MM.1S (cell line): Measurements from ENCODE around the gene PLCB4.
"Not testable (repeated sequence)": the region's sequence is repeated elsewhere in the genome, so short reads cannot be mapped to it uniquely, and the experiment has no call there.

Experiments used
- DNase-seq: peaks from one replicate; pipeline ENCODE4 v3.0.0-alpha.2; 2015
- H2AFZ ChIP-seq: fragments of 300-600 bp; sonication (generic); 2 replicates; pipeline ENCODE4 v1.6.0; 2016; ENCODE audit warnings: antibody characterized with exemption, low read length
- H3F3A ChIP-seq: fragments of 300-600 bp; sonication (generic); 2 replicates; pipeline ENCODE4 v1.6.1; 2016; ENCODE audit warnings: mild to moderate bottlenecking, antibody characterized with exemption, low read length, moderate library complexity, mixed read lengths; ENCODE audit not compliant: insufficient read depth
- H3K27ac ChIP-seq: fragments of 300-600 bp; sonication (generic); 2 replicates; pipeline ENCODE4 v1.5.1; 2016; ENCODE audit warnings: mild to moderate bottlenecking, low read length
- H3K27me3 ChIP-seq: fragments of 300-600 bp; sonication (generic); replicated peaks from 2 replicates; pipeline ENCODE4 v1.6.0; 2016; ENCODE audit warnings: low read length; ENCODE audit not compliant: insufficient read depth
- H3K36me3 ChIP-seq: fragments of 300-600 bp; sonication (generic); replicated peaks from 2 replicates; pipeline ENCODE4 v1.6.1; 2016; ENCODE audit warnings: mild to moderate bottlenecking, low read length, mixed read lengths; ENCODE audit not compliant: insufficient read depth
- H3K4me1 ChIP-seq: fragments of 300-600 bp; sonication (generic); 2 replicates; pipeline ENCODE4 v1.6.1; 2016; ENCODE audit warnings: low read length, mixed read lengths
- H3K4me2 ChIP-seq: fragments of 300-600 bp; sonication (generic); 2 replicates; pipeline ENCODE4 v1.6.0; 2016; ENCODE audit warnings: low read depth, low read length
- H3K4me3 ChIP-seq: fragments of 300-600 bp; sonication (generic); 2 replicates; pipeline ENCODE4 v1.5.1; 2016; ENCODE audit warnings: low read length, mixed read lengths
- H3K79me2 ChIP-seq: fragments of 300-600 bp; sonication (generic); 2 replicates; pipeline ENCODE4 v1.6.1; 2016; ENCODE audit warnings: mixed run types, low read length, mixed read lengths
- H3K9ac ChIP-seq: fragments of 300-600 bp; sonication (generic); 2 replicates; pipeline ENCODE4 v1.6.1; 2016; ENCODE audit warnings: low read length, mixed read lengths
- H3K9me2 ChIP-seq: fragments of 300-600 bp; sonication (generic); replicated peaks from 2 replicates; pipeline ENCODE4 v1.6.1; 2016; ENCODE audit warnings: mild to moderate bottlenecking, low read length, mixed read lengths; ENCODE audit not compliant: insufficient read depth
- H3K9me3 ChIP-seq: fragments of 300-600 bp; sonication (generic); replicated peaks from 2 replicates; pipeline ENCODE4 v1.6.1; 2016; ENCODE audit warnings: mild to moderate bottlenecking, low read length, mixed read lengths; ENCODE audit not compliant: insufficient read depth
- H4K20me1 ChIP-seq: fragments of 300-600 bp; sonication (generic); 2 replicates; pipeline ENCODE4 v1.6.1; 2016; ENCODE audit warnings: mild to moderate bottlenecking, low read length, moderate library complexity, mixed read lengths; ENCODE audit not compliant: insufficient read depth
- EZH2 ChIP-seq: fragments of 300-600 bp; sonication (generic); optimal IDR thresholded peaks from 2 replicates; pipeline ENCODE3; 2017; ENCODE audit warnings: low read depth, mild to moderate bottlenecking, antibody characterized with exemption, low read length, mixed read lengths
- EZH2phosphoT487 ChIP-seq: fragments of 300-600 bp; sonication (generic); IDR thresholded peaks from 2 replicates; pipeline ENCODE4 v1.6.1; 2018; ENCODE audit warnings: antibody characterized with exemption, low read length
- TF ChIP-seq, protein P1 (sequence below): fragments of 300-600 bp; sonication (generic); IDR thresholded peaks from 2 replicates; pipeline ENCODE4 v1.5.1; 2016; ENCODE audit warnings: antibody characterized with exemption, low read length, mixed read lengths

PLCB4 gene

DNA sequence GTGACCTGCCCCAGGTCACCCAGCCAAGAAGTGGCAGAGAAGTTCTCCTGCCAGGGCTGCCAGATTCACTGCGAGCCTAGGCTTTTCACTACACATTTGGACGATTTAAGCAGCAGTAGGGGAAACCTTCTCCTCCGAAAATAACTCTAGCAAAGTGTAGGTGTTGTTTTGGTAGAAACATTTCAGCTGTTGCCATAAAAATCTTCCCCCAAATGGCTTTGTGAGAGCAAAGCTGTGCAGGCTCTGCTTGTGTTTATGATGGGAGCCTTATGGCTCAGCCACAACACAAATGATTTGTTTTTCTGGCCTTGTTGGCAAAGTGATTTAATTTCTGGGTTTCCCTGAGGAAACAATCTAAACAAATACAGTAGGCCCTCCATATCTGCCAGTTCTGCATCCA, 81.8 kb downstream of the PLCB4 start:
- no peaks in the 10 kb centered on the region for H3K9me2 ChIP-seq
- H3K27ac ChIP-seq = no peak overlapping the region
- no peaks in the 10 kb centered on the region for H3F3A ChIP-seq
- H3K4me1 ChIP-seq = no peaks in the 10 kb centered on the region
- H3K4me2 ChIP-seq = no peak overlapping the region
- H3K36me3 ChIP-seq = no peaks in the 10 kb centered on the region
- H2AFZ ChIP-seq = no peak overlapping the region
- H3K79me2 ChIP-seq = no peaks in the 10 kb centered on the region
- no peaks in the 10 kb centered on the region for H3K9me3 ChIP-seq
- no peak overlapping the region for H3K9ac ChIP-seq
- no peaks in the 10 kb centered on the region for H4K20me1 ChIP-seq
- no peak overlapping the region for H3K4me3 ChIP-seq
- TF ChIP-seq, protein P1, sequence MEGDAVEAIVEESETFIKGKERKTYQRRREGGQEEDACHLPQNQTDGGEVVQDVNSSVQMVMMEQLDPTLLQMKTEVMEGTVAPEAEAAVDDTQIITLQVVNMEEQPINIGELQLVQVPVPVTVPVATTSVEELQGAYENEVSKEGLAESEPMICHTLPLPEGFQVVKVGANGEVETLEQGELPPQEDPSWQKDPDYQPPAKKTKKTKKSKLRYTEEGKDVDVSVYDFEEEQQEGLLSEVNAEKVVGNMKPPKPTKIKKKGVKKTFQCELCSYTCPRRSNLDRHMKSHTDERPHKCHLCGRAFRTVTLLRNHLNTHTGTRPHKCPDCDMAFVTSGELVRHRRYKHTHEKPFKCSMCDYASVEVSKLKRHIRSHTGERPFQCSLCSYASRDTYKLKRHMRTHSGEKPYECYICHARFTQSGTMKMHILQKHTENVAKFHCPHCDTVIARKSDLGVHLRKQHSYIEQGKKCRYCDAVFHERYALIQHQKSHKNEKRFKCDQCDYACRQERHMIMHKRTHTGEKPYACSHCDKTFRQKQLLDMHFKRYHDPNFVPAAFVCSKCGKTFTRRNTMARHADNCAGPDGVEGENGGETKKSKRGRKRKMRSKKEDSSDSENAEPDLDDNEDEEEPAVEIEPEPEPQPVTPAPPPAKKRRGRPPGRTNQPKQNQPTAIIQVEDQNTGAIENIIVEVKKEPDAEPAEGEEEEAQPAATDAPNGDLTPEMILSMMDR = no peak
- TF ChIP-seq EZH2 (no peak), EZH2phosphoT487 (no peak)
- H3K27me3 ChIP-seq = no peaks in the 10 kb centered on the region
- no peak for DNase-seq

DNA sequence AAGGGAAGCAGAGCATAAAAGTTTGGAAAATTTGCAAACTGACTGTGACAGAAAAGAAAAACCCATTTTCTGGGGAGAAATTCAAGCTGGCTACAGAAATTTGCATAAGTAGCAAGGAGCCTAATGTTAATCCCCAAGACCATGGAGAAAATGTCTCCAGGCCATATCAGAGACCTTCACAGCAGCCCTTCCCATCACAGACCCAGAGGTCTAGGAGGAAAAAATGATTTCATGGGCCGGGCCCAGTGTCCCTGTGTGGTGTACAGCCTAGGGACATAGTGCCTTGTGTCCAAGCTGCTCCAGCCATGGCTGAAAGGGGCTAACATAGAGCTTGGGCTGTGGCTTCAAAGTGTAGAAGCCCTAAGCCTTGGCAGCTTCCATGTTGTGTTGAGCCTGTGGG, 83.3 kb downstream of the PLCB4 start:
- not testable (repeated sequence) for H3K27me3 ChIP-seq, H3K4me1 ChIP-seq, H3K27ac ChIP-seq, H3K9me3 ChIP-seq, H3K79me2 ChIP-seq, H3F3A ChIP-seq, H3K9me2 ChIP-seq, H3K4me3 ChIP-seq, H3K4me2 ChIP-seq, H3K9ac ChIP-seq, DNase-seq, H4K20me1 ChIP-seq, H2AFZ ChIP-seq, H3K36me3 ChIP-seq

DNA sequence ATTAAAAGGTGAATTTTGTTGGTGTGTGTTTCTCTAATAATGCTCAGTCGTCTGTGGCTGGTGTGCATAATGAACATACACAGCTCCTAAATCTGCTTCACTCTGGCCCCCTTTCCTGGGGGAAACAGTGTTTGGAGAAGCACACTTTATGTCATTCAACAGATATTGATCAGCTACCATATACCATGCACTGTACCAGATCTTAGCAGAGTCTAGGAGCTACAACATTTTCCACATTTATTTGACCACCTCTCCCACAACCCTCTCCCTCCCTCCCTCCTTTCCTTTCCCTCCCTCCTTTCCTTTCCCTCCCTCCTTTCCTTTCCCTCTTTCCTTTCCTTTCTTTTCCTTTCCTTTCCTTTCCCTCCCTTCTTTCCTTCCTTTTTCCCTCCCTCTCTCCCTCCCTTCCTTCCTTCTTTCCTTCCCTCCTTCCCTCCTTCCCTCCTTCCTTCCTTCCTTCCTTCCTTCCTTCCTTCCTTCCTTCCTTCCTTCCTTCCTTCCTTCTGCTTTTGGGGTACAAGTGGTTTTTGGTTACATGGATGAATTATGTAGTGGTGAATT, 85.7 kb downstream of the PLCB4 start:
- Histone ChIP-seq H4K20me1 (no peaks in the 10 kb centered on the region), H3K9me3 (no peaks in the 10 kb centered on the region), H3K27ac (no peak overlapping the region), H3K4me2 (no peak overlapping the region), H3K79me2 (no peaks in the 10 kb centered on the region), H3K27me3 (no peaks in the 10 kb centered on the region), H3K4me3 (no peak overlapping the region), H2AFZ (no peak overlapping the region), H3K9ac (no peak overlapping the region), H3K36me3 (no peaks in the 10 kb centered on the region), H3K4me1 (no peaks in the 10 kb centered on the region), H3K9me2 (no peaks in the 10 kb centered on the region), H3F3A (no peaks in the 10 kb centered on the region)
- TF ChIP-seq EZH2 = no peak
- no peak for TF ChIP-seq EZH2phosphoT487
- TF ChIP-seq, protein P1 = no peak
- DNase-seq = no peak

DNA sequence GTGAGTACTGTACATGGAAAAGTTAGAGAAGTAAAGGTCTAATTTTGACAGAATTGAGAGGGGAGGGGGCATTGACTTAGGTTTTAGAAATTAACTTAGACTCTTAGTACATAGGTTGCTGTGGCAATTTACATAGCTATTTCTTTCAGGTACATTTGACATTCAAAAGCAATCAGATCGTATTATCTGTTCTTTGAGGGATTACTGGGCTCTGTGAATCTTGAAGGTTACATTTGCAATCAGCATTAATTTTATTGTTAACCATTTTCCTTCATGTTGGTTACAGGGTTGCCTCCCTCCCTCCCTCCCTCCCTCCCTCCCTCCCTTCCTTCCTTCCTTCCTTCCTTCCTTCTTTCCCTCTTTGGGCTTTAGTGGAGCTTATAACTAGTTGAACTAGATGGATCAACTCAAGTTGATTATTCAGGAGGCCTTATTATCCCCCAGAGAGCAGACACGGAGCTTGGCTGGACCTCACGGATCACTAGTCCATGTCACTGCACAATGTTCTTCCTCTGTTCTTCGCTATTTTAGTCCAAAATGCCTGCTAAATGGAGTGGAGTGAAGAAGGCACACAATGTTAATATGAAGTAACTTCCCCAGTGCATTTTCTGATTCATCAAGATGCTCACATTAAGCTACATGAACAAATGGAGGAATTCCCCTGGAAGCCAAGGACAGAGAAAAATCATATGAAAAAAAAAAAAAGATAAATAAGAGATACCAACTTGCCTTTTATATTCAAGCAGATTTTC, 87.8 kb downstream of the PLCB4 start:
- TF ChIP-seq EZH2 = no peak
- TF ChIP-seq, protein P1 = no peak
- no peak for TF ChIP-seq EZH2phosphoT487
- H4K20me1 ChIP-seq = no peaks in the 10 kb centered on the region

More for the DNA sequence above, 87.8 kb downstream of the PLCB4 start:
- no peak overlapping the region for H2AFZ ChIP-seq
- H3F3A ChIP-seq = no peaks in the 10 kb centered on the region
- H3K79me2 ChIP-seq = no peaks in the 10 kb centered on the region
- H3K4me1 ChIP-seq = no peaks in the 10 kb centered on the region
- no peak overlapping the region for H3K4me2 ChIP-seq
- no peaks in the 10 kb centered on the region for H3K9me3 ChIP-seq
- no peaks in the 10 kb centered on the region for H3K36me3 ChIP-seq
- H3K27ac ChIP-seq = no peak overlapping the region
- no peak overlapping the region for H3K9ac ChIP-seq
- no peaks in the 10 kb centered on the region for H3K9me2 ChIP-seq
- no peaks in the 10 kb centered on the region for H3K27me3 ChIP-seq
- H3K4me3 ChIP-seq = no peak overlapping the region
- no peak for DNase-seq
